Transverse colon (tissue), 4 donors: Measurements from ENCODE around the gene PXYLP1.
"Not testable (repeated sequence)": the region's sequence is repeated elsewhere in the genome, so short reads cannot be mapped to it uniquely, and the experiment has no call there.

Experiments used
- EP300 ChIP-seq: sonication (generic); formaldehyde crosslinking; IDR thresholded peaks from one replicate; pipeline ENCODE4 v1.6.1; 2017; ENCODE audit warnings: antibody characterized with exemption, low read depth
- POLR2A ChIP-seq: fragments of 450-650 bp; IDR thresholded peaks from one replicate; pipeline ENCODE4 v1.6.1; 2016; ENCODE audit warnings: antibody characterized with exemption, mild to moderate bottlenecking, moderate library complexity
- POLR2AphosphoS5 ChIP-seq, 3 donors: sonication (generic); formaldehyde crosslinking; IDR thresholded peaks; one replicate each; pipeline ENCODE4 v1.6.1; 2016; ENCODE audit warnings: antibody characterized with exemption in 3 of 3
- TF ChIP-seq, protein P1 (sequence below), 5 experiments: fragments of 200-600 bp in 3 of 5; fragments of 450-650 bp in 2 of 5; sonication (generic) in 3 of 5; IDR thresholded peaks; 1 replicate in 2 of 5; 2 replicates in 3 of 5; pipeline ENCODE4 v1.5.1; 2016 to 2017; ENCODE audit warnings: antibody characterized with exemption in 5 of 5, inconsistent platforms in 3 of 5, mild to moderate bottlenecking in 2 of 5, moderate library complexity in 1 of 5

DNA sequence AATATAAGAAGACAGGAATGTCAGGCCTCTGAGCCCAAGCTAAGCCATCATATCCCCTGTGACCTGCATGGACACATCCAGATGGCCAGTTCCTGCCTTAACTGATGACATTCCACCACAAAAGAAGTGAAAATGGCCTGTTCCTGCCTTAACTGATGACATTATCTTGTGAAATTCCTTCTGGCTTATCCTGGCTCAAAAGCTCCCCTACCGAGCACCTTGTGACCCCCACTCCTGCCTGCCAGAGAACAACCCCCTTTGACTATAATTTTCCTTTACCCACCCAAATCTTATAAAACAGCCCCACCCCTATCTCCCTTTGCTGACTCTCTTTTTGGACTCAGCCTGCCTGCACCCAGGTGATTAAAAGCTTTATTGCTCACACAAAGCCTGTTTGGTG, 20.3 kb upstream of the PXYLP1 start:
- not testable (repeated sequence) for TF ChIP-seq POLR2AphosphoS5 (IDR thresholded peaks at IDR 0.05); POLR2A; EP300
- TF ChIP-seq, protein P1, sequence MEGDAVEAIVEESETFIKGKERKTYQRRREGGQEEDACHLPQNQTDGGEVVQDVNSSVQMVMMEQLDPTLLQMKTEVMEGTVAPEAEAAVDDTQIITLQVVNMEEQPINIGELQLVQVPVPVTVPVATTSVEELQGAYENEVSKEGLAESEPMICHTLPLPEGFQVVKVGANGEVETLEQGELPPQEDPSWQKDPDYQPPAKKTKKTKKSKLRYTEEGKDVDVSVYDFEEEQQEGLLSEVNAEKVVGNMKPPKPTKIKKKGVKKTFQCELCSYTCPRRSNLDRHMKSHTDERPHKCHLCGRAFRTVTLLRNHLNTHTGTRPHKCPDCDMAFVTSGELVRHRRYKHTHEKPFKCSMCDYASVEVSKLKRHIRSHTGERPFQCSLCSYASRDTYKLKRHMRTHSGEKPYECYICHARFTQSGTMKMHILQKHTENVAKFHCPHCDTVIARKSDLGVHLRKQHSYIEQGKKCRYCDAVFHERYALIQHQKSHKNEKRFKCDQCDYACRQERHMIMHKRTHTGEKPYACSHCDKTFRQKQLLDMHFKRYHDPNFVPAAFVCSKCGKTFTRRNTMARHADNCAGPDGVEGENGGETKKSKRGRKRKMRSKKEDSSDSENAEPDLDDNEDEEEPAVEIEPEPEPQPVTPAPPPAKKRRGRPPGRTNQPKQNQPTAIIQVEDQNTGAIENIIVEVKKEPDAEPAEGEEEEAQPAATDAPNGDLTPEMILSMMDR (IDR thresholded peaks at IDR 0.05): not testable (repeated sequence)
